ENCODE results near the gene MECR. TPM values are rescaled to one million over a fixed set of nuclear protein-coding genes. Genes with fewer than 3 reads are reported as not detected.
A peak's percentile ranks its signal among the peaks of the same experiment; 100 is the strongest.
"Not testable (repeated sequence)": the region's sequence is repeated elsewhere in the genome, so short reads cannot be mapped to it uniquely, and the experiment has no call there.

MECR gene
- total and polyA plus RNA-seq, 8 donors, result 8.9 to 47.8 (median 17.8) TPM

GRCh38 chr1:29156543-29157268, 74.0 kb downstream of the MECR start:
- H3K4me1 ChIP-seq, result peaks cover 15 to 53% (median 32%) of the 10 kb centered on the region in 4 donors
- H3K9me3 ChIP-seq, result no peaks in the 10 kb centered on the region
- peak overlapping the region; percentile 36 to 73 (median 41) for H3K27ac ChIP-seq
- H3K36me3 ChIP-seq, result peaks cover 53 to 90% (median 85%) of the 10 kb centered on the region in 4 donors
- no peaks in the 10 kb centered on the region for H3K27me3 ChIP-seq
- no peak overlapping the region for H3K4me3 ChIP-seq
- intact Hi-C loops (cut with DNase I; ENCODE audit: low total_unique reads), result no loop called here
- no peak for TF ChIP-seq CTCF (IDR thresholded peaks at IDR 0.05)
- peak in 2 of 3 donors; percentile 45 to 69 for TF ChIP-seq POLR2AphosphoS5 (IDR thresholded peaks at IDR 0.05)
- no peak for TF ChIP-seq EP300 (IDR thresholded peaks at IDR 0.05)
- TF ChIP-seq POLR2A (IDR thresholded peaks at IDR 0.05), result no peak
- peak; percentile 49 to 78 for DNase-seq
- WGBS, 5 donors, result 26 to 38% (median 33%) methylated on average over 10 of the region's 10 CpGs

GRCh38 chr1:29152046-29152805, 78.5 kb downstream of the MECR start:
- no peak for DNase-seq
- H3K27me3 ChIP-seq, result no peaks in the 10 kb centered on the region
- peaks cover 81 to 100% (median 96%) of the 10 kb centered on the region in 4 donors for H3K36me3 ChIP-seq
- no peaks in the 10 kb centered on the region for H3K9me3 ChIP-seq
- no peak overlapping the region for H3K27ac ChIP-seq
- intact Hi-C loops (cut with DNase I; ENCODE audit: low total_unique reads), result no loop called here
- H3K4me1 ChIP-seq, result peaks cover 9 to 20% (median 15%) of the 10 kb centered on the region in 4 donors
- WGBS, 5 donors, result 83 to 92% (median 91%) methylated on average over 8 of the region's 8 CpGs
- H3K4me3 ChIP-seq, result no peak overlapping the region
- no peak for TF ChIP-seq POLR2AphosphoS5 (IDR thresholded peaks at IDR 0.05)
- TF ChIP-seq CTCF (IDR thresholded peaks at IDR 0.05), result no peak
- no peak for TF ChIP-seq POLR2A (IDR thresholded peaks at IDR 0.05)
- TF ChIP-seq EP300 (IDR thresholded peaks at IDR 0.05), result no peak

- H3K27me3 ChIP-seq; DNase-seq; intact Hi-C loops (cut with DNase I; ENCODE audit: low total_unique reads); H3K27ac ChIP-seq; H3K4me3 ChIP-seq; H3K9me3 ChIP-seq: not testable (repeated sequence)
- H3K4me1 ChIP-seq, result peaks cover 0 to 11% (median 5%) of the 10 kb centered on the region in 4 donors
- H3K36me3 ChIP-seq, result peaks cover 95 to 100% (median 99%) of the 10 kb centered on the region in 4 donors
- WGBS, 5 donors, result 97 to 99% (median 97%) methylated on average over 7 to 9 of the region's 9 CpGs
Observed at GRCh38 chr1:29150346-29150745, 80.4 kb downstream of the MECR start.

GRCh38 chr1:29148656-29149491, 81.9 kb downstream of the MECR start:
- no peak for DNase-seq
- Histone ChIP-seq H3K36me3 (peaks cover 85 to 100% (median 98%) of the 10 kb centered on the region in 4 donors), H3K27ac (no peak overlapping the region), H3K27me3 (no peaks in the 10 kb centered on the region), H3K4me3 (no peak overlapping the region), H3K4me1 (peaks cover 0 to 11% (median 4%) of the 10 kb centered on the region in 4 donors), H3K9me3 (no peaks in the 10 kb centered on the region)
- TF ChIP-seq POLR2A (IDR thresholded peaks at IDR 0.05), result no peak
- no peak for TF ChIP-seq EP300 (IDR thresholded peaks at IDR 0.05)
- intact Hi-C loops (cut with DNase I; ENCODE audit: low total_unique reads), result no loop called here
- WGBS, 5 donors, result 93 to 96% (median 96%) methylated on average over 35 of the region's 35 CpGs
